Measurements from ENCODE around the gene MAN2C1.
A peak's percentile ranks its signal among the peaks of the same experiment; 100 is the strongest.

Gene MAN2C1

DNA sequence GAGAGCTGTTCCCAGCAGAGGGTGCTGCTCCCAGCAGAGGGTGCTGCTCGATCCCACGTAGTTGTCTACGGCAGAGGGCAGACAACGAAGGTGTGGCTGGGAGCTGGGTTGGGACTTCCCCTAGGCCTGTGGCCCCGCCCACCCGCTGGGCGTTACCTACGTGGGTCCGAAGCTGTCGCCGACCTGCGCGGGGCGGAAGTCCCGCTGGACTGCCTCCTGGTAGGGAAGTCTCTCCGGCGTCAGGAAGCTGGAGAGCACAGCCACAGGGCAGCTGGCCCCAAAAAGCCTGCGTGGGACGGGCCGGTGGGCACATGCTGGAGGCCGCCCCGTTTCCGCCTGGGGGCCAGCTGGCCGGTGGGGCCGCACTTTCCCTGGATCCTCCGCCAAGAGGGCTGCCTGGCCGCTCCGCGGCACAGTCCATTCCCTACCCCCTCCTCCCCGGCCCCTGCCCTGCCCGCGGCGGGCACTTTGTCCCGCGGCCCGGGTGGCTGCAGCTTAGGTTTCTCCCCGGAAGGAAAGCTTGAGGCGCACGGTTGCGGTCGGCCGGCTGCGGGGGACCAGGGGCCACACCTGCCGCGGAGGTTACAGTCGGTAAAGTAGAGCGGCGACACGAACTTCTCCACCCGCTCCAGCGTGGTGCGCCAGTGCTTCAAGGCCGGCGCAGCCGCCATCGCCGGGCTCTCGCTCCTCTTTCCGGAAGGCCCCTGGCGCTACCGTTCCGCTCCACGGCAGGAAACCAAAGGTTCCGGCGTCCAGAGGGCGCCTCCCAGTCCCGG, at the start of gene MAN2C1 (continued):
- TF ChIP-seq ZNF585B (tag by site-specific recombination; IDR thresholded peaks at IDR 0.05) (peak; percentile 27; the same call in 1 of the 2 replicates), ZNF423 (tag by site-specific recombination; IDR thresholded peaks at IDR 0.05) (0 out of 2 replicates have a peak, but pooled peaks have one; percentile 27), ZNF404 (tag by site-specific recombination; IDR thresholded peaks at IDR 0.05) (no peak), ZBTB48 (tag by site-specific recombination; IDR thresholded peaks at IDR 0.05) (peak; percentile 72), ZNF157 (tag by site-specific recombination; IDR thresholded peaks at IDR 0.05) (peak; percentile 9; the same call in 1 of the 2 replicates), ZNF10 (tag by site-specific recombination; IDR thresholded peaks at IDR 0.05) (no peak; the same call in none of the 2 replicates), ZNF777 (tag by site-specific recombination; IDR thresholded peaks at IDR 0.05; ENCODE audit: borderline replicate concordance) (peak; percentile 66; the same call in 1 of the 2 replicates), ZNF174 (tag by site-specific recombination; IDR thresholded peaks at IDR 0.05) (no peak), KLF7 (tag by site-specific recombination; IDR thresholded peaks at IDR 0.05; ENCODE audit: borderline replicate concordance) (peak; percentile 94), ZNF112 (tag by site-specific recombination; IDR thresholded peaks at IDR 0.05) (no peak), ZNF707 (tag by site-specific recombination; IDR thresholded peaks at IDR 0.05) (0 out of 2 replicates have a peak, but pooled peaks have one; percentile 52), ZBTB20 (tag by site-specific recombination; IDR thresholded peaks at IDR 0.05) (peak; percentile 93), GLI2 (tag by site-specific recombination; IDR thresholded peaks at IDR 0.05; ENCODE audit: borderline replicate concordance, low read depth) (no peak), KLF9 (tag by site-specific recombination; IDR thresholded peaks at IDR 0.05; ENCODE audit: low read depth) (peak; percentile 96), ZNF248 (tag by site-specific recombination; IDR thresholded peaks at IDR 0.05) (no peak), GFI1B (tag by site-specific recombination; IDR thresholded peaks at IDR 0.05) (peak; percentile 47; the same call in 1 of the 2 replicates), ZNF791 (tag by site-specific recombination; IDR thresholded peaks at IDR 0.05) (no peak), ZNF16 (tag by site-specific recombination; IDR thresholded peaks at IDR 0.05; ENCODE audit: low read depth) (no peak), ZNF670 (tag by site-specific recombination; IDR thresholded peaks at IDR 0.05; ENCODE audit: low read depth) (0 out of 2 replicates have a peak, but pooled peaks have one; percentile 30), ZSCAN16 (tag by site-specific recombination; IDR thresholded peaks at IDR 0.05) (no peak; the same call in 1 of the 2 replicates), ZNF169 (tag by site-specific recombination; IDR thresholded peaks at IDR 0.05) (no peak)
- TF ChIP-seq, protein P1, sequence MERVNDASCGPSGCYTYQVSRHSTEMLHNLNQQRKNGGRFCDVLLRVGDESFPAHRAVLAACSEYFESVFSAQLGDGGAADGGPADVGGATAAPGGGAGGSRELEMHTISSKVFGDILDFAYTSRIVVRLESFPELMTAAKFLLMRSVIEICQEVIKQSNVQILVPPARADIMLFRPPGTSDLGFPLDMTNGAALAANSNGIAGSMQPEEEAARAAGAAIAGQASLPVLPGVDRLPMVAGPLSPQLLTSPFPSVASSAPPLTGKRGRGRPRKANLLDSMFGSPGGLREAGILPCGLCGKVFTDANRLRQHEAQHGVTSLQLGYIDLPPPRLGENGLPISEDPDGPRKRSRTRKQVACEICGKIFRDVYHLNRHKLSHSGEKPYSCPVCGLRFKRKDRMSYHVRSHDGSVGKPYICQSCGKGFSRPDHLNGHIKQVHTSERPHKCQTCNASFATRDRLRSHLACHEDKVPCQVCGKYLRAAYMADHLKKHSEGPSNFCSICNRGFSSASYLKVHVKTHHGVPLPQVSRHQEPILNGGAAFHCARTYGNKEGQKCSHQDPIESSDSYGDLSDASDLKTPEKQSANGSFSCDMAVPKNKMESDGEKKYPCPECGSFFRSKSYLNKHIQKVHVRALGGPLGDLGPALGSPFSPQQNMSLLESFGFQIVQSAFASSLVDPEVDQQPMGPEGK (tag by site-specific recombination; IDR thresholded peaks at IDR 0.05), result peak; percentile 99
- TF ChIP-seq, protein P2, sequence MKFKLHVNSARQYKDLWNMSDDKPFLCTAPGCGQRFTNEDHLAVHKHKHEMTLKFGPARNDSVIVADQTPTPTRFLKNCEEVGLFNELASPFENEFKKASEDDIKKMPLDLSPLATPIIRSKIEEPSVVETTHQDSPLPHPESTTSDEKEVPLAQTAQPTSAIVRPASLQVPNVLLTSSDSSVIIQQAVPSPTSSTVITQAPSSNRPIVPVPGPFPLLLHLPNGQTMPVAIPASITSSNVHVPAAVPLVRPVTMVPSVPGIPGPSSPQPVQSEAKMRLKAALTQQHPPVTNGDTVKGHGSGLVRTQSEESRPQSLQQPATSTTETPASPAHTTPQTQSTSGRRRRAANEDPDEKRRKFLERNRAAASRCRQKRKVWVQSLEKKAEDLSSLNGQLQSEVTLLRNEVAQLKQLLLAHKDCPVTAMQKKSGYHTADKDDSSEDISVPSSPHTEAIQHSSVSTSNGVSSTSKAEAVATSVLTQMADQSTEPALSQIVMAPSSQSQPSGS (tag by site-specific recombination; IDR thresholded peaks at IDR 0.05; ENCODE audit: low read depth), result no peak
- TF ChIP-seq, protein P3, sequence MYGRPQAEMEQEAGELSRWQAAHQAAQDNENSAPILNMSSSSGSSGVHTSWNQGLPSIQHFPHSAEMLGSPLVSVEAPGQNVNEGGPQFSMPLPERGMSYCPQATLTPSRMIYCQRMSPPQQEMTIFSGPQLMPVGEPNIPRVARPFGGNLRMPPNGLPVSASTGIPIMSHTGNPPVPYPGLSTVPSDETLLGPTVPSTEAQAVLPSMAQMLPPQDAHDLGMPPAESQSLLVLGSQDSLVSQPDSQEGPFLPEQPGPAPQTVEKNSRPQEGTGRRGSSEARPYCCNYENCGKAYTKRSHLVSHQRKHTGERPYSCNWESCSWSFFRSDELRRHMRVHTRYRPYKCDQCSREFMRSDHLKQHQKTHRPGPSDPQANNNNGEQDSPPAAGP (tag by site-specific recombination; IDR thresholded peaks at IDR 0.05), result peak; percentile 99
- TF ChIP-seq, protein P4, sequence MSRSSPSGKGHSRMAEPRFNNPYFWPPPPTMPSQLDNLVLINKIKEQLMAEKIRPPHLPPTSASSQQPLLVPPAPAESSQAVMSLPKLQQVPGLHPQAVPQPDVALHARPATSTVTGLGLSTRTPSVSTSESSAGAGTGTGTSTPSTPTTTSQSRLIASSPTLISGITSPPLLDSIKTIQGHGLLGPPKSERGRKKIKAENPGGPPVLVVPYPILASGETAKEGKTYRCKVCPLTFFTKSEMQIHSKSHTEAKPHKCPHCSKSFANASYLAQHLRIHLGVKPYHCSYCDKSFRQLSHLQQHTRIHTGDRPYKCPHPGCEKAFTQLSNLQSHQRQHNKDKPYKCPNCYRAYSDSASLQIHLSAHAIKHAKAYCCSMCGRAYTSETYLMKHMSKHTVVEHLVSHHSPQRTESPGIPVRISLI (tag by site-specific recombination; IDR thresholded peaks at IDR 0.05), result peak; percentile 20; the same call in 1 of the 2 replicates
- TF ChIP-seq, protein P5, sequence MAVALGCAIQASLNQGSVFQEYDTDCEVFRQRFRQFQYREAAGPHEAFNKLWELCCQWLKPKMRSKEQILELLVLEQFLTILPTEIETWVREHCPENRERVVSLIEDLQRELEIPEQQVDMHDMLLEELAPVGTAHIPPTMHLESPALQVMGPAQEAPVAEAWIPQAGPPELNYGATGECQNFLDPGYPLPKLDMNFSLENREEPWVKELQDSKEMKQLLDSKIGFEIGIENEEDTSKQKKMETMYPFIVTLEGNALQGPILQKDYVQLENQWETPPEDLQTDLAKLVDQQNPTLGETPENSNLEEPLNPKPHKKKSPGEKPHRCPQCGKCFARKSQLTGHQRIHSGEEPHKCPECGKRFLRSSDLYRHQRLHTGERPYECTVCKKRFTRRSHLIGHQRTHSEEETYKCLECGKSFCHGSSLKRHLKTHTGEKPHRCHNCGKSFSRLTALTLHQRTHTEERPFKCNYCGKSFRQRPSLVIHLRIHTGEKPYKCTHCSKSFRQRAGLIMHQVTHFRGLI (tag by site-specific recombination; IDR thresholded peaks at IDR 0.05), result peak; percentile 59; the same call in 1 of the 2 replicates
- TF ChIP-seq, protein P6, sequence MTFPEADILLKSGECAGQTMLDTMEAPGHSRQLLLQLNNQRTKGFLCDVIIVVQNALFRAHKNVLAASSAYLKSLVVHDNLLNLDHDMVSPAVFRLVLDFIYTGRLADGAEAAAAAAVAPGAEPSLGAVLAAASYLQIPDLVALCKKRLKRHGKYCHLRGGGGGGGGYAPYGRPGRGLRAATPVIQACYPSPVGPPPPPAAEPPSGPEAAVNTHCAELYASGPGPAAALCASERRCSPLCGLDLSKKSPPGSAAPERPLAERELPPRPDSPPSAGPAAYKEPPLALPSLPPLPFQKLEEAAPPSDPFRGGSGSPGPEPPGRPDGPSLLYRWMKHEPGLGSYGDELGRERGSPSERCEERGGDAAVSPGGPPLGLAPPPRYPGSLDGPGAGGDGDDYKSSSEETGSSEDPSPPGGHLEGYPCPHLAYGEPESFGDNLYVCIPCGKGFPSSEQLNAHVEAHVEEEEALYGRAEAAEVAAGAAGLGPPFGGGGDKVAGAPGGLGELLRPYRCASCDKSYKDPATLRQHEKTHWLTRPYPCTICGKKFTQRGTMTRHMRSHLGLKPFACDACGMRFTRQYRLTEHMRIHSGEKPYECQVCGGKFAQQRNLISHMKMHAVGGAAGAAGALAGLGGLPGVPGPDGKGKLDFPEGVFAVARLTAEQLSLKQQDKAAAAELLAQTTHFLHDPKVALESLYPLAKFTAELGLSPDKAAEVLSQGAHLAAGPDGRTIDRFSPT (tag by site-specific recombination; IDR thresholded peaks at IDR 0.05), result peak; percentile 97
- TF ChIP-seq, protein P7, sequence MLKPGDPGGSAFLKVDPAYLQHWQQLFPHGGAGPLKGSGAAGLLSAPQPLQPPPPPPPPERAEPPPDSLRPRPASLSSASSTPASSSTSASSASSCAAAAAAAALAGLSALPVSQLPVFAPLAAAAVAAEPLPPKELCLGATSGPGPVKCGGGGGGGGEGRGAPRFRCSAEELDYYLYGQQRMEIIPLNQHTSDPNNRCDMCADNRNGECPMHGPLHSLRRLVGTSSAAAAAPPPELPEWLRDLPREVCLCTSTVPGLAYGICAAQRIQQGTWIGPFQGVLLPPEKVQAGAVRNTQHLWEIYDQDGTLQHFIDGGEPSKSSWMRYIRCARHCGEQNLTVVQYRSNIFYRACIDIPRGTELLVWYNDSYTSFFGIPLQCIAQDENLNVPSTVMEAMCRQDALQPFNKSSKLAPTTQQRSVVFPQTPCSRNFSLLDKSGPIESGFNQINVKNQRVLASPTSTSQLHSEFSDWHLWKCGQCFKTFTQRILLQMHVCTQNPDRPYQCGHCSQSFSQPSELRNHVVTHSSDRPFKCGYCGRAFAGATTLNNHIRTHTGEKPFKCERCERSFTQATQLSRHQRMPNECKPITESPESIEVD (tag by site-specific recombination; IDR thresholded peaks at IDR 0.05), result no peak
